Measurements from ENCODE around the gene SLC16A1.

DNA sequence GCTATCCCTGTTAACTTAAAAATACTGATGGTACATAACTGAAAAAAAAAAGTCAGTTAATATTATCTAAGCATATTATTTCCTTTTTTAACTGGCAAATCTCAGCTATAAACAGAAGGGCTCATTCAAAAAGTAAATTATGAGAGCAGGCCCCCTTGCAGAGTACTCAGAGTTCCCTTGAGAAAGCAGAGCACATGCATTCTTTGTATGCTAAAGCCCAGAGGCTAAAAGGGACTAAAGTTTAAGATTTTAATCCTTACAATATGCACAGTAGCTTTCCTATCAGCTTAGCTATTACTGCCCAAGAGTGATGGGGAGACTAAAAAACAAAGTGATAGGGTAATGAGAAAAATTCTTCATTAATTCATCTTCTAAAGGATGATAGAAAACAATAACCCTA lies 18.5 kb downstream of the SLC16A1 start:
- TF ChIP-seq ELF1 (IDR thresholded peaks at IDR 0.05), result no peak
- TF ChIP-seq CHD2 (IDR thresholded peaks at IDR 0.05; ENCODE audit: low read length, partially characterized antibody), result no peak
- no peak for TF ChIP-seq RFX5 (IDR thresholded peaks at IDR 0.05; ENCODE audit: low read length)
- TF ChIP-seq, protein P1, sequence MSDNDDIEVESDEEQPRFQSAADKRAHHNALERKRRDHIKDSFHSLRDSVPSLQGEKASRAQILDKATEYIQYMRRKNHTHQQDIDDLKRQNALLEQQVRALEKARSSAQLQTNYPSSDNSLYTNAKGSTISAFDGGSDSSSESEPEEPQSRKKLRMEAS (IDR thresholded peaks at IDR 0.05; ENCODE audit: low read depth), result no peak
- TF ChIP-seq, protein P2, sequence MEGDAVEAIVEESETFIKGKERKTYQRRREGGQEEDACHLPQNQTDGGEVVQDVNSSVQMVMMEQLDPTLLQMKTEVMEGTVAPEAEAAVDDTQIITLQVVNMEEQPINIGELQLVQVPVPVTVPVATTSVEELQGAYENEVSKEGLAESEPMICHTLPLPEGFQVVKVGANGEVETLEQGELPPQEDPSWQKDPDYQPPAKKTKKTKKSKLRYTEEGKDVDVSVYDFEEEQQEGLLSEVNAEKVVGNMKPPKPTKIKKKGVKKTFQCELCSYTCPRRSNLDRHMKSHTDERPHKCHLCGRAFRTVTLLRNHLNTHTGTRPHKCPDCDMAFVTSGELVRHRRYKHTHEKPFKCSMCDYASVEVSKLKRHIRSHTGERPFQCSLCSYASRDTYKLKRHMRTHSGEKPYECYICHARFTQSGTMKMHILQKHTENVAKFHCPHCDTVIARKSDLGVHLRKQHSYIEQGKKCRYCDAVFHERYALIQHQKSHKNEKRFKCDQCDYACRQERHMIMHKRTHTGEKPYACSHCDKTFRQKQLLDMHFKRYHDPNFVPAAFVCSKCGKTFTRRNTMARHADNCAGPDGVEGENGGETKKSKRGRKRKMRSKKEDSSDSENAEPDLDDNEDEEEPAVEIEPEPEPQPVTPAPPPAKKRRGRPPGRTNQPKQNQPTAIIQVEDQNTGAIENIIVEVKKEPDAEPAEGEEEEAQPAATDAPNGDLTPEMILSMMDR (IDR thresholded peaks at IDR 0.05), result no peak
- TF ChIP-seq FOXM1 (IDR thresholded peaks at IDR 0.05; ENCODE audit: low read depth), result no peak
- no peak for TF ChIP-seq NRF1 (IDR thresholded peaks at IDR 0.05; ENCODE audit: low read depth, low read length)
- TF ChIP-seq, protein P3, sequence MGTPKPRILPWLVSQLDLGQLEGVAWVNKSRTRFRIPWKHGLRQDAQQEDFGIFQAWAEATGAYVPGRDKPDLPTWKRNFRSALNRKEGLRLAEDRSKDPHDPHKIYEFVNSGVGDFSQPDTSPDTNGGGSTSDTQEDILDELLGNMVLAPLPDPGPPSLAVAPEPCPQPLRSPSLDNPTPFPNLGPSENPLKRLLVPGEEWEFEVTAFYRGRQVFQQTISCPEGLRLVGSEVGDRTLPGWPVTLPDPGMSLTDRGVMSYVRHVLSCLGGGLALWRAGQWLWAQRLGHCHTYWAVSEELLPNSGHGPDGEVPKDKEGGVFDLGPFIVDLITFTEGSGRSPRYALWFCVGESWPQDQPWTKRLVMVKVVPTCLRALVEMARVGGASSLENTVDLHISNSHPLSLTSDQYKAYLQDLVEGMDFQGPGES (IDR thresholded peaks at IDR 0.05; ENCODE audit: low read depth, low read length), result no peak
- no peak for TF ChIP-seq GABPA (IDR thresholded peaks at IDR 0.05; ENCODE audit: low read depth)
- TF ChIP-seq FOSL2 (IDR thresholded peaks at IDR 0.05; ENCODE audit: borderline replicate concordance, low read depth), result no peak
- no peak for TF ChIP-seq MXI1 (IDR thresholded peaks at IDR 0.05; ENCODE audit: low read depth, low read length)
- TF ChIP-seq, protein P4, sequence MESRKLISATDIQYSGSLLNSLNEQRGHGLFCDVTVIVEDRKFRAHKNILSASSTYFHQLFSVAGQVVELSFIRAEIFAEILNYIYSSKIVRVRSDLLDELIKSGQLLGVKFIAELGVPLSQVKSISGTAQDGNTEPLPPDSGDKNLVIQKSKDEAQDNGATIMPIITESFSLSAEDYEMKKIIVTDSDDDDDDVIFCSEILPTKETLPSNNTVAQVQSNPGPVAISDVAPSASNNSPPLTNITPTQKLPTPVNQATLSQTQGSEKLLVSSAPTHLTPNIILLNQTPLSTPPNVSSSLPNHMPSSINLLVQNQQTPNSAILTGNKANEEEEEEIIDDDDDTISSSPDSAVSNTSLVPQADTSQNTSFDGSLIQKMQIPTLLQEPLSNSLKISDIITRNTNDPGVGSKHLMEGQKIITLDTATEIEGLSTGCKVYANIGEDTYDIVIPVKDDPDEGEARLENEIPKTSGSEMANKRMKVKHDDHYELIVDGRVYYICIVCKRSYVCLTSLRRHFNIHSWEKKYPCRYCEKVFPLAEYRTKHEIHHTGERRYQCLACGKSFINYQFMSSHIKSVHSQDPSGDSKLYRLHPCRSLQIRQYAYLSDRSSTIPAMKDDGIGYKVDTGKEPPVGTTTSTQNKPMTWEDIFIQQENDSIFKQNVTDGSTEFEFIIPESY (IDR thresholded peaks at IDR 0.05; ENCODE audit: borderline replicate concordance, low read depth), result no peak
- no peak for TF ChIP-seq EZH2phosphoT487 (IDR thresholded peaks at IDR 0.05; ENCODE audit: borderline replicate concordance, low read depth)
